Caco-2 (cell line): ENCODE measurements around the gene SPATA16. TPM values are rescaled to one million over a fixed set of nuclear protein-coding genes. Genes with fewer than 3 reads are reported as not detected.

Experiments used
- BruUV-seq: library from RNA; stranded (reverse); fragments of 400-500 nt; replicated peaks from 2 replicates; lab custom pipeline; 2021; lab: Mats Ljungman, UMichigan
- CTCF ChIA-PET: fragments of 300-600 bp; sonication (Branson Sonifier 250); formaldehyde crosslinking; loops from one replicate; lab custom pipeline; 2022; ENCODE audit warnings: antibody characterized with exemption; lab: Charles Lee
- POLR2A ChIA-PET: fragments of 300-600 bp; sonication (Branson Sonifier 250); formaldehyde crosslinking; loops from one replicate; lab custom pipeline; 2022; ENCODE audit warnings: antibody characterized with exemption; lab: Charles Lee
- DNase-seq, 2 experiments: peaks; one replicate each; pipeline versions ENCODE4 v3.0.0 to v3.0.0-alpha.2; 2020 to 2022
- H3K27me3 ChIP-seq: replicated peaks from 2 replicates; pipeline ENCODE4 v1.6.0; 2011; ENCODE audit warnings: low read length; ENCODE audit not compliant: control insufficient read depth, insufficient read depth
- H3K36me3 ChIP-seq: 2 replicates; pipeline ENCODE4 v1.5.1; 2011; ENCODE audit warnings: low read length; ENCODE audit not compliant: control insufficient read depth, insufficient read depth
- H3K4me1 ChIP-seq: fragments of 250-450 bp; sonication (Bioruptor Pico); 2 replicates; pipeline ENCODE4 v1.5.1; 2020; ENCODE audit warnings: mild to moderate bottlenecking
- H3K4me3 ChIP-seq: 2 replicates; pipeline ENCODE4 v1.5.1; 2011; ENCODE audit warnings: low read depth, mild to moderate bottlenecking, control low read depth, low read length
- H3K9me3 ChIP-seq: fragments of 250-450 bp; sonication (Bioruptor Pico); 2 replicates; pipeline ENCODE4 v1.5.1; 2020; ENCODE audit warnings: mild to moderate bottlenecking, moderate library complexity
- H3K27ac Mint-ChIP-seq: one replicate; pipeline ENCODE4 v1.8.0; 2022; ENCODE audit warnings: mixed read lengths; ENCODE audit not compliant: unreplicated experiment
- H3K27me3 Mint-ChIP-seq: one replicate; pipeline ENCODE4 v1.8.0; 2022; ENCODE audit warnings: mixed read lengths; ENCODE audit not compliant: insufficient read depth, unreplicated experiment
- H3K36me3 Mint-ChIP-seq: one replicate; pipeline ENCODE4 v1.8.0; 2022; ENCODE audit warnings: mild to moderate bottlenecking, mixed read lengths; ENCODE audit not compliant: insufficient read depth, unreplicated experiment
- H3K4me1 Mint-ChIP-seq: one replicate; pipeline ENCODE4 v1.8.0; 2022; ENCODE audit warnings: low read depth, mixed read lengths; ENCODE audit not compliant: unreplicated experiment
- H3K4me3 Mint-ChIP-seq: one replicate; pipeline ENCODE4 v1.8.0; 2022; ENCODE audit warnings: mild to moderate bottlenecking, moderate library complexity, mixed read lengths; ENCODE audit not compliant: unreplicated experiment
- H3K9me3 Mint-ChIP-seq: one replicate; pipeline ENCODE4 v1.8.0; 2022; ENCODE audit warnings: mixed read lengths; ENCODE audit not compliant: unreplicated experiment
- intact Hi-C: fragments of 100-400 bp; cut with micrococcal nuclease; formaldehyde crosslinking; loops from one replicate; pipeline ENCODE4 v1.10.0; 2022; ENCODE audit not compliant: unreplicated experiment
- total RNA-seq: library from RNA; stranded (reverse); gene quantifications from 2 replicates; pipeline ENCODE4 v1.2.3, GENCODE V29; 2022
- TF ChIP-seq, protein P1 (sequence below), 2 experiments: fragments of 200-600 bp in 1 of 2; IDR thresholded peaks; 1 replicate in 1 of 2; 2 replicates in 1 of 2; pipeline versions ENCODE4 v1.5.1 to v1.8.0; 2011 to 2022; ENCODE audit warnings: antibody characterized with exemption in 1 of 2, control low read depth in 1 of 2, inconsistent platforms in 1 of 2, low read depth in 1 of 2, low read length in 1 of 2, mild to moderate bottlenecking in 1 of 2, moderate library complexity in 1 of 2; ENCODE audit not compliant: insufficient read depth in 1 of 2, severe bottlenecking in 1 of 2, unreplicated experiment in 1 of 2

The SPATA16 gene
- total RNA-seq, 1 experiment from 2014 or later = not detected

- no peak overlapping the region for H3K4me3 Mint-ChIP-seq
- H3K27ac Mint-ChIP-seq = no peak overlapping the region
- Histone ChIP-seq H3K4me3 (no peak overlapping the region), H3K4me1 (peaks cover 15% of the 10 kb centered on the region; the same call in 1 of the 2 replicates), H3K27me3 (no peaks in the 10 kb centered on the region), H3K36me3 (no peaks in the 10 kb centered on the region), H3K9me3 (no peaks in the 10 kb centered on the region)
- H3K4me1 Mint-ChIP-seq = no peaks in the 10 kb centered on the region
- no peaks in the 10 kb centered on the region for H3K9me3 Mint-ChIP-seq
- ChIA-PET CTCF (no interaction called here), POLR2A (no interaction called here)
- no TSS peak for BruUV-seq
- intact Hi-C loops = no loop called here
- no peaks in the 10 kb centered on the region for H3K36me3 Mint-ChIP-seq
- no peak for DNase-seq
- peaks cover 2% of the 10 kb centered on the region for H3K27me3 Mint-ChIP-seq
- TF ChIP-seq, protein P1, sequence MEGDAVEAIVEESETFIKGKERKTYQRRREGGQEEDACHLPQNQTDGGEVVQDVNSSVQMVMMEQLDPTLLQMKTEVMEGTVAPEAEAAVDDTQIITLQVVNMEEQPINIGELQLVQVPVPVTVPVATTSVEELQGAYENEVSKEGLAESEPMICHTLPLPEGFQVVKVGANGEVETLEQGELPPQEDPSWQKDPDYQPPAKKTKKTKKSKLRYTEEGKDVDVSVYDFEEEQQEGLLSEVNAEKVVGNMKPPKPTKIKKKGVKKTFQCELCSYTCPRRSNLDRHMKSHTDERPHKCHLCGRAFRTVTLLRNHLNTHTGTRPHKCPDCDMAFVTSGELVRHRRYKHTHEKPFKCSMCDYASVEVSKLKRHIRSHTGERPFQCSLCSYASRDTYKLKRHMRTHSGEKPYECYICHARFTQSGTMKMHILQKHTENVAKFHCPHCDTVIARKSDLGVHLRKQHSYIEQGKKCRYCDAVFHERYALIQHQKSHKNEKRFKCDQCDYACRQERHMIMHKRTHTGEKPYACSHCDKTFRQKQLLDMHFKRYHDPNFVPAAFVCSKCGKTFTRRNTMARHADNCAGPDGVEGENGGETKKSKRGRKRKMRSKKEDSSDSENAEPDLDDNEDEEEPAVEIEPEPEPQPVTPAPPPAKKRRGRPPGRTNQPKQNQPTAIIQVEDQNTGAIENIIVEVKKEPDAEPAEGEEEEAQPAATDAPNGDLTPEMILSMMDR (IDR thresholded peaks at IDR 0.05; ENCODE audit: insufficient read depth in 1 of 2, low read depth in 1 of 2, low read length in 1 of 2, severe bottlenecking in 1 of 2, unreplicated experiment in 1 of 2) = no peak
Measured at GRCh38 chr3:173001622-173002021, 139.4 kb downstream of the SPATA16 start.

GRCh38 chr3:173000553-173000952 is 140.5 kb downstream of the SPATA16 start:
- peaks cover 15% of the 10 kb centered on the region; the same call in 1 of the 2 replicates for H3K4me1 ChIP-seq
- Mint-ChIP-seq H3K27me3 (peaks cover 4% of the 10 kb centered on the region), H3K36me3 (no peaks in the 10 kb centered on the region), H3K27ac (no peak overlapping the region), H3K4me3 (no peak overlapping the region), H3K4me1 (no peaks in the 10 kb centered on the region), H3K9me3 (no peaks in the 10 kb centered on the region)
- TF ChIP-seq, protein P1 (IDR thresholded peaks at IDR 0.05; ENCODE audit: insufficient read depth in 1 of 2, low read depth in 1 of 2, low read length in 1 of 2, severe bottlenecking in 1 of 2, unreplicated experiment in 1 of 2) = no peak
- POLR2A ChIA-PET = no interaction called here
- H3K4me3 ChIP-seq = no peak overlapping the region
- no peaks in the 10 kb centered on the region for H3K36me3 ChIP-seq
- intact Hi-C loops = no loop called here
- CTCF ChIA-PET = no interaction called here
- DNase-seq = no peak
- BruUV-seq = no TSS peak
- no peaks in the 10 kb centered on the region for H3K9me3 ChIP-seq
- H3K27me3 ChIP-seq = no peaks in the 10 kb centered on the region

- TF ChIP-seq, protein P1 (IDR thresholded peaks at IDR 0.05; ENCODE audit: insufficient read depth in 1 of 2, low read depth in 1 of 2, low read length in 1 of 2, severe bottlenecking in 1 of 2, unreplicated experiment in 1 of 2) = no peak
- Histone ChIP-seq H3K9me3 (no peaks in the 10 kb centered on the region), H3K4me1 (no peaks in the 10 kb centered on the region), H3K27me3 (no peaks in the 10 kb centered on the region), H3K4me3 (no peak overlapping the region), H3K36me3 (no peaks in the 10 kb centered on the region)
- POLR2A ChIA-PET = no interaction called here
- no TSS peak for BruUV-seq
- no peak overlapping the region for H3K4me3 Mint-ChIP-seq
- CTCF ChIA-PET = no interaction called here
- DNase-seq = no peak
- intact Hi-C loops = no loop called here
- peaks cover 7% of the 10 kb centered on the region for H3K27me3 Mint-ChIP-seq
- H3K9me3 Mint-ChIP-seq = no peaks in the 10 kb centered on the region
- no peaks in the 10 kb centered on the region for H3K4me1 Mint-ChIP-seq
- no peaks in the 10 kb centered on the region for H3K36me3 Mint-ChIP-seq
- no peak overlapping the region for H3K27ac Mint-ChIP-seq
Measured at GRCh38 chr3:172993412-172993811, 147.6 kb downstream of the SPATA16 start.
